Measurements from ENCODE around the gene WWOX.
"Not testable (repeated sequence)": the region's sequence is repeated elsewhere in the genome, so short reads cannot be mapped to it uniquely, and the experiment has no call there.

The WWOX gene

GRCh38 chr16:78593352-78593751 is 493.9 kb downstream of the WWOX start:
- DNase-seq, result no peak

GRCh38 chr16:78594191-78594590 is 494.7 kb downstream of the WWOX start:
- DNase-seq, result no peak

GRCh38 chr16:78596348-78596995 is 497.0 kb downstream of the WWOX start:
- DNase-seq, result no peak

GRCh38 chr16:78596996-78597422 is 497.6 kb downstream of the WWOX start:
- no peak for DNase-seq

- DNase-seq, result no peak
Observed at GRCh38 chr16:78597809-78598570, 498.5 kb downstream of the WWOX start.

- no peak for DNase-seq
Observed at GRCh38 chr16:78599271-78599670, 499.8 kb downstream of the WWOX start.

- DNase-seq, result not testable (repeated sequence)
Observed at GRCh38 chr16:78604423-78605062, 505.1 kb downstream of the WWOX start.

- DNase-seq, result no peak
Observed at GRCh38 chr16:78605548-78606101, 506.2 kb downstream of the WWOX start.

GRCh38 chr16:78606545-78606944 is 507.1 kb downstream of the WWOX start:
- DNase-seq, result no peak

- no peak for DNase-seq
Observed at GRCh38 chr16:78607022-78607421, 507.6 kb downstream of the WWOX start.

GRCh38 chr16:78607465-78607864 is 508.0 kb downstream of the WWOX start:
- DNase-seq, result no peak

GRCh38 chr16:78608305-78608776 is 508.9 kb downstream of the WWOX start:
- no peak for DNase-seq

GRCh38 chr16:78609402-78610274 is 510.2 kb downstream of the WWOX start:
- DNase-seq, result no peak

GRCh38 chr16:78611318-78611717 is 511.9 kb downstream of the WWOX start:
- DNase-seq, result no peak

- no peak for DNase-seq
Observed at GRCh38 chr16:78619811-78620210, 520.4 kb downstream of the WWOX start.

- no peak for DNase-seq
Observed at GRCh38 chr16:78620291-78620690, 520.8 kb downstream of the WWOX start.

- no peak for DNase-seq
Observed at GRCh38 chr16:78623796-78624195, 524.3 kb downstream of the WWOX start.

GRCh38 chr16:78624366-78624765 is 524.9 kb downstream of the WWOX start:
- DNase-seq, result no peak

GRCh38 chr16:78628461-78629045 is 529.1 kb downstream of the WWOX start:
- DNase-seq, result no peak

- no peak for DNase-seq
Observed at GRCh38 chr16:78629173-78629572, 529.7 kb downstream of the WWOX start.

- no peak for DNase-seq
Observed at GRCh38 chr16:78630102-78630501, 530.6 kb downstream of the WWOX start.

GRCh38 chr16:78633551-78633950 is 534.1 kb downstream of the WWOX start:
- DNase-seq, result no peak
